AG04450 (cell line): ENCODE measurements around the gene MED25. TPM values are rescaled to one million over a fixed set of nuclear protein-coding genes. Genes with fewer than 3 reads are reported as not detected.

Source experiments
- CTCF ChIA-PET: fragments of 300-600, 350-600 bp; formaldehyde crosslinking; extraction: SDS; loops from one replicate; lab custom pipeline; 2022; ENCODE audit warnings: antibody characterized with exemption, inconsistent platforms; lab: Charles Lee
- POLR2A ChIA-PET: fragments of 350-600 bp; formaldehyde crosslinking; extraction: SDS; loops from one replicate; lab custom pipeline; 2021; ENCODE audit warnings: antibody characterized with exemption, inconsistent platforms; lab: Yijun Ruan, JAX
- DNase-seq: peaks from one replicate; pipeline ENCODE4 v3.0.0-alpha.2; 2011; ENCODE audit warnings: low read depth, low spot score
- H3K27ac ChIP-seq: one replicate; pipeline ENCODE4 v1.5.1; 2012; ENCODE audit warnings: low read depth, low read length, control low read depth
- H3K27me3 ChIP-seq: one replicate; pipeline ENCODE4 v1.6.0; 2012; ENCODE audit warnings: low read length; ENCODE audit not compliant: control insufficient read depth, insufficient read depth
- H3K4me3 ChIP-seq: 2 replicates; pipeline ENCODE4 v1.5.1; 2011; ENCODE audit warnings: mild to moderate bottlenecking, low read depth, low read length, control low read depth
- H3K9me3 ChIP-seq: 2 replicates; pipeline ENCODE4 v1.5.1; 2012; ENCODE audit warnings: low read length; ENCODE audit not compliant: control insufficient read depth, insufficient read depth
- polyA plus RNA-seq: library from polyadenylated mRNA; depleted of rRNA; stranded (reverse); fragments of >200 nt; gene quantifications from 2 replicates; pipeline ENCODE4 v1.2.3, GENCODE V29; 2011
- TF ChIP-seq, protein P1 (sequence below): IDR thresholded peaks from 2 replicates; pipeline ENCODE4 v1.5.1; 2011; ENCODE audit warnings: low read depth, low read length, control low read depth, inconsistent platforms

The MED25 gene
- polyA plus RNA-seq, 1 experiment = 12.6 TPM

- ChIA-PET CTCF (no interaction called here), POLR2A (interaction anchor here (1.1 kb wide), 1 partner anchor 295 kb away, joined by 3 read pairs; the partner anchor contains the start of gene NOSIP)
- Histone ChIP-seq H3K27ac (no peak overlapping the region), H3K27me3 (no peaks in the 10 kb centered on the region), H3K4me3 (peak overlapping the region; percentile 98), H3K9me3 (no peaks in the 10 kb centered on the region; the same call in 1 of the 2 replicates)
- TF ChIP-seq, protein P1, sequence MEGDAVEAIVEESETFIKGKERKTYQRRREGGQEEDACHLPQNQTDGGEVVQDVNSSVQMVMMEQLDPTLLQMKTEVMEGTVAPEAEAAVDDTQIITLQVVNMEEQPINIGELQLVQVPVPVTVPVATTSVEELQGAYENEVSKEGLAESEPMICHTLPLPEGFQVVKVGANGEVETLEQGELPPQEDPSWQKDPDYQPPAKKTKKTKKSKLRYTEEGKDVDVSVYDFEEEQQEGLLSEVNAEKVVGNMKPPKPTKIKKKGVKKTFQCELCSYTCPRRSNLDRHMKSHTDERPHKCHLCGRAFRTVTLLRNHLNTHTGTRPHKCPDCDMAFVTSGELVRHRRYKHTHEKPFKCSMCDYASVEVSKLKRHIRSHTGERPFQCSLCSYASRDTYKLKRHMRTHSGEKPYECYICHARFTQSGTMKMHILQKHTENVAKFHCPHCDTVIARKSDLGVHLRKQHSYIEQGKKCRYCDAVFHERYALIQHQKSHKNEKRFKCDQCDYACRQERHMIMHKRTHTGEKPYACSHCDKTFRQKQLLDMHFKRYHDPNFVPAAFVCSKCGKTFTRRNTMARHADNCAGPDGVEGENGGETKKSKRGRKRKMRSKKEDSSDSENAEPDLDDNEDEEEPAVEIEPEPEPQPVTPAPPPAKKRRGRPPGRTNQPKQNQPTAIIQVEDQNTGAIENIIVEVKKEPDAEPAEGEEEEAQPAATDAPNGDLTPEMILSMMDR = no peak
- no peak for DNase-seq
Measured at GRCh38 chr19:49875177-49875576, 57.1 kb downstream of the MED25 start.

DNA sequence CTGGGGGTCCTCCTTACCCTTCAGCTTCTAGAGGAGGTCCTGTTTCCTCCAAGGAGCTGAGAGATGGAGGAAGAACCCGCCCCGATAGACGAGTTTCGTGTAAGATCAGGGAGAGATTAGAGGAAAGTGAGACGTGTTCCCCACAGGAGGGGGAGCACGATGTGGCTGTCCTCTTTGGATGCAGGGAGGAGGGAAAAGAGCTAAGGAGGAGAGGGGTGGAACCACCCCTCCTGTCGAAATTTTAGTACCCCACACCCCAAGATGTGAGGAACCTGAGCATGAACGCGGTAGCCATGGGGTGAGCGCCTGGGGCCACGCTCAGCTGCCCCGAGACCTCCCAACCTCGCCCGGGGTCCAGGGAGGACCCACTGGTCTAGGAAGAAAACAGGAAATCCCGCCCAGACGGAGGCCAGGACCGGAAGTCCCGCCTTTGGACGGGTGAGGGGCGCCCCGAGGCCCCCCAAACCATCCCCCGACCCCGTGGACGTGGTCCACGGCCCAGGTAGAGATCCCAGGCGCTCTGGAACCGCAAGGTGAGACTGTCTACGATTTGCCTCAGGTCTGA is 57.9 kb downstream of the MED25 start:
- ChIA-PET POLR2A (interaction anchor here (1.1 to 2.2 kb wide), 3 partner anchors 25 to 295 kb away, joined by 3 to 13 read pairs (median 9); partner anchors contain the start of genes ATF5, NOSIP, NUP62 and PTOV1), CTCF (no interaction called here)
- Histone ChIP-seq H3K27ac (peak overlapping the region; percentile 82), H3K27me3 (no peaks in the 10 kb centered on the region), H3K9me3 (no peaks in the 10 kb centered on the region; the same call in 1 of the 2 replicates), H3K4me3 (peak overlapping the region; percentile 98)
- TF ChIP-seq, protein P1 = no peak
- DNase-seq = no peak

- TF ChIP-seq, protein P1 = no peak
- DNase-seq = peak; percentile 99
- Histone ChIP-seq H3K4me3 (peak overlapping the region; percentile 98), H3K27me3 (no peaks in the 10 kb centered on the region), H3K9me3 (no peaks in the 10 kb centered on the region; the same call in 1 of the 2 replicates), H3K27ac (peak overlapping the region; percentile 100)
- ChIA-PET CTCF (no interaction called here), POLR2A (interaction anchor here (0.6 to 2.2 kb wide), 9 partner anchors 7 to 200 kb away, joined by 3 to 13 read pairs (median 3); partner anchors contain the start of genes ATF5, NUP62, PRMT1 and PTOV1)
Measured at GRCh38 chr19:49876422-49877019, 58.4 kb downstream of the MED25 start.

DNA sequence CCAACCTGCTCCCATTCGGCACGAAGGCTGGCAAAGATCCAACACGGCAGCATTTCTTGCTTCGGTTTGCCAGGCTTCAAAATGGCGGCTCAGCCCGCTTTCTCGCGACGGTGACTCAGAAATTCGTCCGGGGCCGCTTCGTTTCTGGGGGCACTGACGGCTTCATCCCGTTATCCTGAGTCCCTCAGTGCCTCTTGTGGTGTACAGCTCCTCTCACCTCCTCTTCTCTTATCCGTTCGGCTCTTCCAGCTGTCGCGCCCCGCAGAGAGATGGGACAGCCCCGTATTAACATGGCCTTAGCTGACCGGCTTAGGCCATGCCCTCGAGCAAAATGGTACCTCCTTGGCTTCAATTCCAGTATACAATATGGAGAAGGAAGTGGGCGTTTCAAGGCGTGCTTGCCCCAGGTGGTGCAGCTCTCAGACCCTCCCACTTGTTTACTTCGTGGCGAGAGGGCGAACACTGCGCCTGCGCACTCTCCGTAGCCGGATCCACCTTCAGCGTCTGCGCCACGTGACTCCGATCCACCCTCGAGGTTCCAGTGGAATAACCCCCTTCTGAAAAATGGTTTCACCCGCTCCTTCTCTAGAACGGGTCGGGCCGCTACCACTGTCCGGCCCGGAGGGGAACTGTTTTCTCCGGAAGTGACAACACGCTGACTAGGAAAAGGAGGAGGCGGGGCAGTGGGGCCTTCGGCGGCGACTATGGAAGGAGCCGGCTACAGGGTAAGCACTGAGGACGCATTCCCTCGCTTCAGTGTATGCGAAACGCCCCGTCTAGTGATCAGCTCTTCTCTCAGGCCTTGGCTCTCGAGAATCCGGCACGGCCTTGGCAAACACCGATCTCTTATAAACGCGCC is 59.2 kb downstream of the MED25 start, which contains the start of the genes AKT1S1 and TBC1D17:
AKT1S1 (minus strand) TSS at position 336 of the 859 bp plus-strand sequence. CDS start 4,060 bp downstream, outside the sequence.
TBC1D17 (plus strand) TSS at position 683 of the 859 bp plus-strand sequence; CDS start at position 705, 22 bp downstream.
- TF ChIP-seq, protein P1 = no peak
- CTCF ChIA-PET = no interaction called here
- H3K27me3 ChIP-seq = no peaks in the 10 kb centered on the region
- H3K4me3 ChIP-seq = peak within 1 kb of the TSS; percentile 98
- H3K9me3 ChIP-seq = peaks cover 3% of the 10 kb centered on the region
- peak; percentile 100 for DNase-seq
- H3K27ac ChIP-seq = peak within 1 kb of the TSS; percentile 100
- POLR2A ChIA-PET = interaction anchor here (0.5 to 2.2 kb wide), 12 partner anchors 8 to 201 kb away, joined by 3 to 13 read pairs (median 3); partner anchors contain the start of genes ATF5, MED25, NUP62 and PRMT1
